Fibroblast of lung (primary cell): ENCODE measurements around the gene AP1M2. TPM values are rescaled to one million over a fixed set of nuclear protein-coding genes. Genes with fewer than 3 reads are reported as not detected.

ENCODE experiments used
- DNase-seq, 2 donors: peaks; one replicate each; pipeline versions ENCODE4 v3.0.0 to v3.0.0-alpha.2; 2010; ENCODE audit warnings: low read depth in 2 of 2
- H2AFZ ChIP-seq: 2 replicates; pipeline ENCODE4 v1.5.1; 2012; ENCODE audit warnings: low read length, control low read depth, inconsistent platforms
- H3K27ac ChIP-seq: 2 replicates; pipeline ENCODE4 v1.5.1; 2011; ENCODE audit warnings: low read length, control low read depth; ENCODE audit not compliant: insufficient read depth
- H3K27me3 ChIP-seq: 2 replicates; pipeline ENCODE4 v1.5.1; 2011; ENCODE audit warnings: mild to moderate bottlenecking, low read length; ENCODE audit not compliant: control insufficient read depth, insufficient read depth
- H3K36me3 ChIP-seq: 2 replicates; pipeline ENCODE4 v1.5.1; 2011; ENCODE audit warnings: low read length; ENCODE audit not compliant: control insufficient read depth, insufficient read depth
- H3K4me1 ChIP-seq: 2 replicates; pipeline ENCODE4 v1.5.1; 2011; ENCODE audit warnings: low read length; ENCODE audit not compliant: control insufficient read depth, insufficient read depth; ENCODE audit errors: extremely low read depth
- H3K4me2 ChIP-seq: 2 replicates; pipeline ENCODE4 v1.5.1; 2011; ENCODE audit warnings: low read length, control low read depth; ENCODE audit not compliant: insufficient read depth; ENCODE audit errors: extremely low read depth
- H3K4me3 ChIP-seq, 4 experiments: fragments of 200-600 bp in 1 of 4; sonication (generic) in 1 of 4; replicated peaks in 1 of 4; 2 replicates each; pipeline ENCODE4 v1.5.1; 2011 to 2016; ENCODE audit warnings: low read length in 4 of 4, low read depth in 3 of 4, mild to moderate bottlenecking in 3 of 4, control low read depth in 2 of 4, inconsistent platforms in 1 of 4, mixed read lengths in 1 of 4; ENCODE audit not compliant: insufficient read depth in 1 of 4; ENCODE audit errors: control extremely low read depth in 1 of 4
- H3K79me2 ChIP-seq: 2 replicates; pipeline ENCODE4 v1.5.1; 2012; ENCODE audit warnings: mild to moderate bottlenecking, low read length, inconsistent platforms; ENCODE audit not compliant: control insufficient read depth, insufficient read depth
- H3K9ac ChIP-seq: 2 replicates; pipeline ENCODE4 v1.5.1; 2011; ENCODE audit warnings: mild to moderate bottlenecking, low read length, control low read depth; ENCODE audit not compliant: insufficient read depth
- H3K9me3 ChIP-seq: 2 replicates; pipeline ENCODE4 v1.5.1; 2012; ENCODE audit warnings: low read depth, low read length; ENCODE audit not compliant: control insufficient read depth, insufficient read depth
- H4K20me1 ChIP-seq: 2 replicates; pipeline ENCODE4 v1.5.1; 2011; ENCODE audit warnings: low read length; ENCODE audit not compliant: control insufficient read depth, insufficient read depth; ENCODE audit errors: extremely low read depth
- EZH2 ChIP-seq: IDR thresholded peaks from 2 replicates; pipeline ENCODE4 v1.5.1; 2012; ENCODE audit warnings: low read length, control low read depth, mild to moderate bottlenecking; ENCODE audit errors: missing control alignments
- polyA plus RNA-seq, 2 donors: library from polyadenylated mRNA; depleted of rRNA in 1 of 2; stranded (reverse) in 1 of 2; unstranded in 1 of 2; fragments of >200 nt; gene quantifications; 2 replicates each; pipeline ENCODE4 v1.2.1, GENCODE V29; 2011 to 2012; ENCODE audit warnings: missing spikeins in 1 of 2
- total RNA-seq: library from RNA; depleted of rRNA; stranded (reverse); fragments of >200 nt; gene quantifications from 2 replicates; pipeline ENCODE4 v1.2.1, GENCODE V29; 2014
- TF ChIP-seq, protein P1 (sequence below), 2 donors: IDR thresholded peaks in 1 of 2; conservative IDR thresholded peaks in 1 of 2; 1 replicate in 1 of 2; 2 replicates in 1 of 2; pipeline ENCODE4 v1.5.1; 2011 to 2012; ENCODE audit warnings: low read length in 2 of 2, control low read depth in 1 of 2, inconsistent platforms in 1 of 2, low read depth in 1 of 2, mild to moderate bottlenecking in 1 of 2

The AP1M2 gene
- total and polyA plus RNA-seq, 2 donors (not counting 1 experiment from before 2014, with no cell fraction given), result 0.16 to 0.17 TPM

DNA sequence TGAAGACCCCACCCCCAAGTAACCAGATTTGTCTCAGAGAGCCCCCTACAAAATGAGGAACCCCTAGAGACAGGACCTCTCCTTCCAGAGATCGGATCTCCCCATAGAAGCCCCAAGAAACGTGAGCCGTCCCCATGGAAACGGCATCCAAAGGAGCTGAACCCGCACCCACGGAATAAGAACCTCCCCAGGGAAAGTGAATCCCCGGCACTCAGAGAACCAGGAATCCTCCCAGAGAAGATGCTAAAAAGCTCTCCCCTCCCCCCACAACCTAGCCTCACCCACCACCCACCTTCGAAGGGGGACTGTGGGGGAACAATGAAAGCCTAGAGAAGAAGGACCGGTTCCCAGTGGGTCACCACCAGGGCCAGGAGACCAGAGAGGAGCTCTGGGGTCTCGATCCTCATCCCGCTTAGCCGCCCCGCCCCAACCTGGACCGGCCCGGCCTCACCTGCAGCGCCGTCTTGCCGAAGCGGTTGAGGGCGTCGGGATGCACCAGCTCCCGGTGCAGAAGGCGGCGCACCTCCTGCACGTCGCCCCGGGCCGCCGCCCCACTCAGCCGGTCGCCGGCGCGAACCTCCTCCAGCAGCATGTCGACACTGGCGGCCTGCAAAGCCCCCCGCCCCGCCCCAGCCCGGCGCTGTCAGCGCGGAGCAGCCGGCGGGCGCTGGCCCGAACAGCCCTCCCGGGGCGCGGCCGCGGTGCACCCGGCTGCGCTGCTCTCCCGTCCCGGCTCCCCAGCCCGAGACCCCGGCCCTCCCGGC is 18.9 kb downstream of the AP1M2 start:
- H3K9me3 ChIP-seq, result no peaks in the 10 kb centered on the region
- peak overlapping the region; percentile 54 for H3K27ac ChIP-seq
- TF ChIP-seq, protein P1, sequence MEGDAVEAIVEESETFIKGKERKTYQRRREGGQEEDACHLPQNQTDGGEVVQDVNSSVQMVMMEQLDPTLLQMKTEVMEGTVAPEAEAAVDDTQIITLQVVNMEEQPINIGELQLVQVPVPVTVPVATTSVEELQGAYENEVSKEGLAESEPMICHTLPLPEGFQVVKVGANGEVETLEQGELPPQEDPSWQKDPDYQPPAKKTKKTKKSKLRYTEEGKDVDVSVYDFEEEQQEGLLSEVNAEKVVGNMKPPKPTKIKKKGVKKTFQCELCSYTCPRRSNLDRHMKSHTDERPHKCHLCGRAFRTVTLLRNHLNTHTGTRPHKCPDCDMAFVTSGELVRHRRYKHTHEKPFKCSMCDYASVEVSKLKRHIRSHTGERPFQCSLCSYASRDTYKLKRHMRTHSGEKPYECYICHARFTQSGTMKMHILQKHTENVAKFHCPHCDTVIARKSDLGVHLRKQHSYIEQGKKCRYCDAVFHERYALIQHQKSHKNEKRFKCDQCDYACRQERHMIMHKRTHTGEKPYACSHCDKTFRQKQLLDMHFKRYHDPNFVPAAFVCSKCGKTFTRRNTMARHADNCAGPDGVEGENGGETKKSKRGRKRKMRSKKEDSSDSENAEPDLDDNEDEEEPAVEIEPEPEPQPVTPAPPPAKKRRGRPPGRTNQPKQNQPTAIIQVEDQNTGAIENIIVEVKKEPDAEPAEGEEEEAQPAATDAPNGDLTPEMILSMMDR (conservative IDR thresholded peaks at IDR 0.05 in 1 of 2, IDR thresholded peaks at IDR 0.05 in 1 of 2; ENCODE audit: low read depth in 1 of 2, low read length in 2 of 2), result no peak
- TF ChIP-seq EZH2, result no peak
- H3K4me2 ChIP-seq, result peak overlapping the region; percentile 85
- no peaks in the 10 kb centered on the region for H3K27me3 ChIP-seq
- H2AFZ ChIP-seq, result peak overlapping the region; percentile 35
- peak overlapping the region; percentile 75 to 90 (median 86) for H3K4me3 ChIP-seq
- H3K9ac ChIP-seq, result peak overlapping the region; percentile 62
- peaks cover 18% of the 10 kb centered on the region for H3K4me1 ChIP-seq
- no peak for DNase-seq
- H3K79me2 ChIP-seq, result peaks cover 29% of the 10 kb centered on the region
- no peaks in the 10 kb centered on the region for H4K20me1 ChIP-seq
- no peaks in the 10 kb centered on the region for H3K36me3 ChIP-seq

GRCh38 chr19:10567656-10568055 is 19.5 kb downstream of the AP1M2 start:
- Histone ChIP-seq H3K4me2 (peak overlapping the region; percentile 85), H2AFZ (no peak overlapping the region), H3K27ac (no peak overlapping the region), H3K9ac (no peak overlapping the region), H3K79me2 (peaks cover 29% of the 10 kb centered on the region), H3K36me3 (no peaks in the 10 kb centered on the region), H3K4me1 (peaks cover 18% of the 10 kb centered on the region), H3K27me3 (no peaks in the 10 kb centered on the region), H3K4me3 (peak overlapping the region; percentile 75 to 90 (median 86)), H3K9me3 (no peaks in the 10 kb centered on the region), H4K20me1 (no peaks in the 10 kb centered on the region)
- TF ChIP-seq EZH2, result no peak
- TF ChIP-seq, protein P1 (conservative IDR thresholded peaks at IDR 0.05 in 1 of 2, IDR thresholded peaks at IDR 0.05 in 1 of 2; ENCODE audit: low read depth in 1 of 2, low read length in 2 of 2), result no peak
- DNase-seq, result no peak

- Histone ChIP-seq H3K9ac (no peak overlapping the region), H3K27ac (peak overlapping the region; percentile 82), H3K4me2 (peak overlapping the region; percentile 85), H3K4me3 (peak overlapping the region; percentile 43 to 90 (median 58)), H3K27me3 (no peaks in the 10 kb centered on the region), H3K36me3 (no peaks in the 10 kb centered on the region), H3K9me3 (no peaks in the 10 kb centered on the region), H3K79me2 (peaks cover 29% of the 10 kb centered on the region), H4K20me1 (no peaks in the 10 kb centered on the region), H3K4me1 (peaks cover 18% of the 10 kb centered on the region), H2AFZ (no peak overlapping the region)
- no peak for TF ChIP-seq EZH2
- TF ChIP-seq, protein P1 (conservative IDR thresholded peaks at IDR 0.05 in 1 of 2, IDR thresholded peaks at IDR 0.05 in 1 of 2; ENCODE audit: low read depth in 1 of 2, low read length in 2 of 2), result no peak
- DNase-seq, result no peak
These were observed 20.3 kb downstream of the AP1M2 start for GRCh38 chr19:10566658-10567410.
